Measurements from ENCODE around the gene SEMA6A. TPM values are rescaled to one million over a fixed set of nuclear protein-coding genes. Genes with fewer than 3 reads are reported as not detected.

Gene SEMA6A
- polyA plus RNA-seq, 3 donors, result 0.16 TPM; not detected in 2

DNA sequence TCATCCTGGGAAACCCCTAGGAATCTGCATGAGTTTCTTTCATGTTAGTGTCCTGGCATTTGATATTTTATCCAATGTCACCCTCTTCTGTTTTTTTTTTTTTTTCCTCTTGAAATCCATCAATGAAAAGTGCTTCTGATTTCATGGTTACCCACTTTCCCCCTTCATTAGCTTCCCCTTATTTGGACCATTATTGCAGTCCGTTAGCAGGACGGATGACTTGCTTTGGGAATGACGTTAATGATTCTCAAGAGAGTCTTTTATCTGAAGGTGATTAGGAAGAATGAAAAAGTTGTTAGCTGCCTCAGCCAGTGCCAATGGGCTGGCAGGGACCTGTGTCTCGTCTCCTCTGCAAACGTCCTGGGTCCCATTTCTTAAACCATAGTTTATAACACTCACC is 134.7 kb downstream of the SEMA6A start:
- no peak overlapping the region for H3K4me3 ChIP-seq (replicated peaks in 1 of 3; ENCODE audit: low read depth in 2 of 3, low read length in 3 of 3)
- peaks cover 0 to 4% (median 0%) of the 10 kb centered on the region in 3 donors for H3K27me3 Mint-ChIP-seq (ENCODE audit: low read depth in 3 of 3)

DNA sequence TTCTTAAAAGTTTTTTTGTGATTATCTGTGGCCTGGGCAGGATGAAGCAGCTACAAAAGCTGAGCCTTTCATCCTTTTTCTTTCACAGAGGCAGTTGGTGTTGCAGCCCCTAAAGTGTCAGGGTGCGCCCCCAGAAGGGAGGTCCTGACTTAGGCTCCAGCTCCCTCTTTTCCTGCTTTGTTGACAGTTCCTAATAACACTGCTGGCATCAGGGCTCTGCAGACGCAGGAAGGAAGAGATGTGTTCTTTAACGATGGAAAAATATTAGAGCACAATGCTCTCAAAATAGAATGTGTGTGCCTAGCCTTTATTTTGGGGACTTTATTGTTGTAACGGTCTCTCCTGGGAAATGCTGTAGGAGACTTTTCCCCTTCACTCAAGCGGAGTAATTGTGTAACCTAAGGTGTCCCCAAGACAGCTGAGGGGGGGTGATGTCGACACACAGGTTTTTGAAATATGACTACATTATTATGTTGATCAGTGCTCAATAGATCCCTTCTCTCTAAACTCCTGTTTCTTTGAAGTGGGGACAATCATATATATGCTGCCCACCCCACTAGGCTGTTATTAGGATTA is 135.6 kb downstream of the SEMA6A start:
- TF ChIP-seq, protein P1, sequence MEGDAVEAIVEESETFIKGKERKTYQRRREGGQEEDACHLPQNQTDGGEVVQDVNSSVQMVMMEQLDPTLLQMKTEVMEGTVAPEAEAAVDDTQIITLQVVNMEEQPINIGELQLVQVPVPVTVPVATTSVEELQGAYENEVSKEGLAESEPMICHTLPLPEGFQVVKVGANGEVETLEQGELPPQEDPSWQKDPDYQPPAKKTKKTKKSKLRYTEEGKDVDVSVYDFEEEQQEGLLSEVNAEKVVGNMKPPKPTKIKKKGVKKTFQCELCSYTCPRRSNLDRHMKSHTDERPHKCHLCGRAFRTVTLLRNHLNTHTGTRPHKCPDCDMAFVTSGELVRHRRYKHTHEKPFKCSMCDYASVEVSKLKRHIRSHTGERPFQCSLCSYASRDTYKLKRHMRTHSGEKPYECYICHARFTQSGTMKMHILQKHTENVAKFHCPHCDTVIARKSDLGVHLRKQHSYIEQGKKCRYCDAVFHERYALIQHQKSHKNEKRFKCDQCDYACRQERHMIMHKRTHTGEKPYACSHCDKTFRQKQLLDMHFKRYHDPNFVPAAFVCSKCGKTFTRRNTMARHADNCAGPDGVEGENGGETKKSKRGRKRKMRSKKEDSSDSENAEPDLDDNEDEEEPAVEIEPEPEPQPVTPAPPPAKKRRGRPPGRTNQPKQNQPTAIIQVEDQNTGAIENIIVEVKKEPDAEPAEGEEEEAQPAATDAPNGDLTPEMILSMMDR (IDR thresholded peaks at IDR 0.05), result no peak
- H3K9me3 ChIP-seq (replicated peaks in 1 of 2; ENCODE audit: control insufficient read depth in 1 of 2, insufficient read depth in 1 of 2, low read length in 2 of 2), result no peaks in the 10 kb centered on the region
- H3K27ac ChIP-seq (ENCODE audit: low read depth in 1 of 2, low read length in 2 of 2), result no peak overlapping the region
- no peak overlapping the region for H3K4me3 Mint-ChIP-seq
- no peak overlapping the region for H3K9ac ChIP-seq (ENCODE audit: insufficient read depth, low read length, poor library complexity, severe bottlenecking)
- H3K79me2 ChIP-seq (ENCODE audit: insufficient read depth, low read length), result no peaks in the 10 kb centered on the region
- peaks cover 6 to 14% of the 10 kb centered on the region in 2 donors for H3K36me3 Mint-ChIP-seq
- H3K4me3 ChIP-seq (replicated peaks in 1 of 3; ENCODE audit: low read depth in 2 of 3, low read length in 3 of 3), result no peak overlapping the region
- H3K9me3 Mint-ChIP-seq, result peaks cover 0 to 7% (median 0%) of the 10 kb centered on the region in 7 donors
- intact Hi-C loops (cut with micrococcal nuclease), result no loop called here
- peaks cover 0 to 4% (median 0%) of the 10 kb centered on the region in 3 donors for H3K27me3 Mint-ChIP-seq (ENCODE audit: low read depth in 3 of 3)
- no peak for DNase-seq
- no CpG with 5 or more reads among the region's 6 CpGs for WGBS (ENCODE audit: insufficient coverage)
- no peaks in the 10 kb centered on the region for H4K20me1 ChIP-seq (ENCODE audit: insufficient read depth, low read length)
- no peaks in the 10 kb centered on the region for H3K4me1 Mint-ChIP-seq
- no peak overlapping the region for H3K27ac Mint-ChIP-seq
- H3K36me3 ChIP-seq (replicated peaks in 1 of 2; ENCODE audit: control insufficient read depth in 1 of 2, insufficient read depth in 2 of 2, low read length in 2 of 2), result no peaks in the 10 kb centered on the region
- no peaks in the 10 kb centered on the region for H3K27me3 ChIP-seq (ENCODE audit: control insufficient read depth in 2 of 2, insufficient read depth in 2 of 2, low read length in 2 of 2)
- no peak overlapping the region for H3K4me2 ChIP-seq (replicated peaks; ENCODE audit: extremely low read depth, low read length, poor library complexity, severe bottlenecking)
- no peaks in the 10 kb centered on the region for H3K4me1 ChIP-seq (ENCODE audit: control insufficient read depth in 1 of 2, insufficient read depth in 2 of 2, low read length in 2 of 2)
- no peak overlapping the region for H2AFZ ChIP-seq (ENCODE audit: insufficient read depth, low read depth, low read length, poor library complexity, severe bottlenecking)

More for the DNA sequence above, 134.7 kb downstream of the SEMA6A start:
- H3K4me2 ChIP-seq (replicated peaks; ENCODE audit: extremely low read depth, low read length, poor library complexity, severe bottlenecking), result no peak overlapping the region
- no peaks in the 10 kb centered on the region for H3K9me3 ChIP-seq (replicated peaks in 1 of 2; ENCODE audit: control insufficient read depth in 1 of 2, insufficient read depth in 1 of 2, low read length in 2 of 2)
- no peak overlapping the region for H3K27ac Mint-ChIP-seq
- DNase-seq, result no peak
- peaks cover 0 to 6% (median 1%) of the 10 kb centered on the region in 7 donors for H3K9me3 Mint-ChIP-seq
- no peak overlapping the region for H3K9ac ChIP-seq (ENCODE audit: insufficient read depth, low read length, poor library complexity, severe bottlenecking)
- intact Hi-C loops (cut with micrococcal nuclease), result no loop called here
- H4K20me1 ChIP-seq (ENCODE audit: insufficient read depth, low read length), result no peaks in the 10 kb centered on the region
- H3K4me3 Mint-ChIP-seq, result no peak overlapping the region
- H2AFZ ChIP-seq (ENCODE audit: insufficient read depth, low read depth, low read length, poor library complexity, severe bottlenecking), result no peak overlapping the region
- TF ChIP-seq, protein P1 (IDR thresholded peaks at IDR 0.05), result no peak
- no peaks in the 10 kb centered on the region for H3K27me3 ChIP-seq (ENCODE audit: control insufficient read depth in 2 of 2, insufficient read depth in 2 of 2, low read length in 2 of 2)
- H3K4me1 Mint-ChIP-seq, result no peaks in the 10 kb centered on the region
- H3K36me3 ChIP-seq (replicated peaks in 1 of 2; ENCODE audit: control insufficient read depth in 1 of 2, insufficient read depth in 2 of 2, low read length in 2 of 2), result no peaks in the 10 kb centered on the region
- no peaks in the 10 kb centered on the region for H3K4me1 ChIP-seq (ENCODE audit: control insufficient read depth in 1 of 2, insufficient read depth in 2 of 2, low read length in 2 of 2)
- H3K79me2 ChIP-seq (ENCODE audit: insufficient read depth, low read length), result no peaks in the 10 kb centered on the region
- H3K36me3 Mint-ChIP-seq, result peaks cover 8 to 10% of the 10 kb centered on the region in 2 donors
- no peak overlapping the region for H3K27ac ChIP-seq (ENCODE audit: low read depth in 1 of 2, low read length in 2 of 2)
- WGBS (ENCODE audit: insufficient coverage), result 83% methylated on average over 1 of the region's 5 CpGs

Measured in CD14-positive monocyte (primary cell).